ENCODE results near the gene ENPP1. TPM values are rescaled to one million over a fixed set of nuclear protein-coding genes. Genes with fewer than 3 reads are reported as not detected.

Gene ENPP1
- total RNA-seq, 1 donor from 2014 or later, result 3.4 TPM

- TF ChIP-seq CTCF (IDR thresholded peaks at IDR 0.05), result no peak
- intact Hi-C loops (cut with DNase I), result no loop called here
- H3K4me3 ChIP-seq, result no peak overlapping the region
Measured at GRCh38 chr6:131936156-131936555, 128.3 kb downstream of the ENPP1 start.

GRCh38 chr6:131937226-131937625 is 129.4 kb downstream of the ENPP1 start:
- ATAC-seq (no peak), DNase-seq (no peak)
- Histone ChIP-seq H3K4me1 (no peaks in the 10 kb centered on the region), H3K4me3 (no peak overlapping the region), H3K27me3 (no peaks in the 10 kb centered on the region), H3K9me3 (no peaks in the 10 kb centered on the region), H3K36me3 (no peaks in the 10 kb centered on the region), H3K27ac (no peak overlapping the region)
- intact Hi-C loops (cut with DNase I), result no loop called here
- no peak for TF ChIP-seq CTCF (IDR thresholded peaks at IDR 0.05)

More at GRCh38 chr6:131936156-131936555, 128.3 kb downstream of the ENPP1 start:
- no peaks in the 10 kb centered on the region for H3K36me3 ChIP-seq
- ATAC-seq (no peak), DNase-seq (no peak)
- H3K27me3 ChIP-seq, result no peaks in the 10 kb centered on the region
- no peaks in the 10 kb centered on the region for H3K9me3 ChIP-seq
- no peaks in the 10 kb centered on the region for H3K4me1 ChIP-seq
- H3K27ac ChIP-seq, result no peak overlapping the region

GRCh38 chr6:131937703-131938631 is 130.1 kb downstream of the ENPP1 start:
- Histone ChIP-seq H3K36me3 (no peaks in the 10 kb centered on the region), H3K4me3 (no peak overlapping the region), H3K27ac (peak overlapping the region; percentile 49), H3K4me1 (no peaks in the 10 kb centered on the region), H3K9me3 (no peaks in the 10 kb centered on the region), H3K27me3 (no peaks in the 10 kb centered on the region)
- ATAC-seq (no peak), DNase-seq (no peak)
- intact Hi-C loops (cut with DNase I), result no loop called here
- no peak for TF ChIP-seq CTCF (IDR thresholded peaks at IDR 0.05)

Small RNAs within 50 kb of the gene (microRNA-seq; reads per million reads assigned to microRNA genes)
- gene MIR548H5 (ENCODE audit: borderline microRNAs expressed), result not detected

Other genes starting within 250 kb of the ENPP1 start
- 1.3 TPM for gene ARG1, start 234.8 kb upstream of the ENPP1 start, total RNA-seq
- 25.8 TPM for gene MED23, start 179.8 kb upstream of the ENPP1 start, total RNA-seq
- 0.87 TPM for gene ENPP3, start 170.7 kb upstream of the ENPP1 start, total RNA-seq
- gene OR2A4, start 106.6 kb upstream of the ENPP1 start, total RNA-seq, result not detected
- gene CTAGE9, start 97.0 kb upstream of the ENPP1 start, total RNA-seq, result not detected
- gene CCN2, start 143.4 kb downstream of the ENPP1 start, total RNA-seq, result 229 TPM

Data from upper lobe of right lung (tissue), 1 donor.